ENCODE results near the gene VLDLR. TPM values are rescaled to one million over a fixed set of nuclear protein-coding genes. Genes with fewer than 3 reads are reported as not detected.

Gene VLDLR
- total RNA-seq, 1 donor from 2014 or later = 28.8 TPM

DNA sequence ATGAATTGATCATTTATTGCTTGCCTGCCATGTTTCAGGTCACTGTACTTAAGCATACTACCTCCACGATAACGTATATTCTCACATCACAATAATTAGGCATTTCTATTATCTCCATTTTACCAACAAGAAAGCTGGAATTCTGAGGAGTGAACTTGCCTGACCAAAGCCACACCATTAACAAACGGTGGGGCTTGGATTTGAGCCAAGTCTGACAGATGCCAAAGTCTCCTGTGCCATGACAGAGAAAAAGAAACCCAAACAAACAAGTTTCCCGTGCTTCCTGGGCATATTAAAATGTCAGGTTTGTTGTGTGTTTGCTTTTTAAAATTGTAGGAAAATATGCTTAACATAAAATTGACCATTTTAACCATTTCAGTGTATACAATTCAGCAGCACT lies 54.9 kb downstream of the VLDLR start:
- no peak for DNase-seq
- Mint-ChIP-seq H3K9me3 (ENCODE audit: unreplicated experiment) (no peaks in the 10 kb centered on the region), H3K27me3 (ENCODE audit: unreplicated experiment) (no peaks in the 10 kb centered on the region), H3K4me3 (ENCODE audit: unreplicated experiment) (no peak overlapping the region), H3K4me1 (ENCODE audit: low read depth, unreplicated experiment) (no peaks in the 10 kb centered on the region), H3K36me3 (ENCODE audit: unreplicated experiment) (no peaks in the 10 kb centered on the region), H3K27ac (ENCODE audit: unreplicated experiment) (no peak overlapping the region)
- TF ChIP-seq, protein P1, sequence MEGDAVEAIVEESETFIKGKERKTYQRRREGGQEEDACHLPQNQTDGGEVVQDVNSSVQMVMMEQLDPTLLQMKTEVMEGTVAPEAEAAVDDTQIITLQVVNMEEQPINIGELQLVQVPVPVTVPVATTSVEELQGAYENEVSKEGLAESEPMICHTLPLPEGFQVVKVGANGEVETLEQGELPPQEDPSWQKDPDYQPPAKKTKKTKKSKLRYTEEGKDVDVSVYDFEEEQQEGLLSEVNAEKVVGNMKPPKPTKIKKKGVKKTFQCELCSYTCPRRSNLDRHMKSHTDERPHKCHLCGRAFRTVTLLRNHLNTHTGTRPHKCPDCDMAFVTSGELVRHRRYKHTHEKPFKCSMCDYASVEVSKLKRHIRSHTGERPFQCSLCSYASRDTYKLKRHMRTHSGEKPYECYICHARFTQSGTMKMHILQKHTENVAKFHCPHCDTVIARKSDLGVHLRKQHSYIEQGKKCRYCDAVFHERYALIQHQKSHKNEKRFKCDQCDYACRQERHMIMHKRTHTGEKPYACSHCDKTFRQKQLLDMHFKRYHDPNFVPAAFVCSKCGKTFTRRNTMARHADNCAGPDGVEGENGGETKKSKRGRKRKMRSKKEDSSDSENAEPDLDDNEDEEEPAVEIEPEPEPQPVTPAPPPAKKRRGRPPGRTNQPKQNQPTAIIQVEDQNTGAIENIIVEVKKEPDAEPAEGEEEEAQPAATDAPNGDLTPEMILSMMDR (IDR thresholded peaks at IDR 0.05; ENCODE audit: partially characterized antibody, unreplicated experiment) = no peak

DNA sequence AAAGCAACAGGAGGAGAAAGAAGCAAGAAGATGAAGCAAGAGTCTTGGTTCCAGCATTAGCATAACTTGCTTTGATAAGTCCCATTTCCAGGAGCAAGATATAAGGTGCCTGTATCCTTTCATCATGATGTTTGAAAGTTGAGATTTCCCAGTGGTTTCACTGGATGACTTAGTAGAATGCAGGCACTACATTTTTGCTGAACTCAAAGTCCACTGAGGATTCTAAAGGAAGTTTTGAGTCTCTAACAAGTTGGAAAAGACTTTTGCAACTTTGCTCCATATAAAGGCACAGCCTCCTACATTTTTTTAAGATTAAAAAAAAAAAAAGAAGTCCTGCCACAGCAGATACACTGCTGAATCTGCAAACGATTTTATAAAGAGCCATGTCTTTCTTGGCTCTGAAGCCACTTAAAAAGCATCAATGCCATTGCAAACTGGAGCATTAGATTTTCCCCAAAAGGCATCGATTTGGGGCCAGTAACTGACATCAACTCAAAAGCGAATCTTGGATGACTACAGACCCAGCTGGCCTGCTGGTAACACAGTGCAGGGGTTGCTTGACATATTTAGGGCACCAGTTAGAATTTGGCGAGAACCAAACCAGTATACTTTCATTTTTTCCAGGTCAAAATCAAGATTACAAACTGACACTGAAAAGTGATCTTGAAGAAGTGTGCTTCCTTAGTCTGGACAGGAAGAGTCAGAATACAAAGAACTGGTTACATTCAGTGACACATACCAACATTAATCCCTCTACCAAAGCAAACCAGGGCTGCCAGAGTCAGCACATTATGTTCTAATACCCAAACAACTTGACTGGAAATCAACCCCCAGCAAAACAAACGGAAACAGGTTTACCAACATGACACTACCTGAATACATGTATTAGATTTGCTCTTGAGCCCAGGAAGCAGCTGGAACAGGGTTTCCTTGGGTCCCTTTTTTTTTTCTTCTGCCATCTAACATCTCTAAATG lies 56.6 kb downstream of the VLDLR start:
- TF ChIP-seq, protein P1 (IDR thresholded peaks at IDR 0.05; ENCODE audit: partially characterized antibody, unreplicated experiment) = no peak
- Mint-ChIP-seq H3K4me1 (ENCODE audit: low read depth, unreplicated experiment) (no peaks in the 10 kb centered on the region), H3K4me3 (ENCODE audit: unreplicated experiment) (no peak overlapping the region), H3K27ac (ENCODE audit: unreplicated experiment) (no peak overlapping the region), H3K27me3 (ENCODE audit: unreplicated experiment) (no peaks in the 10 kb centered on the region), H3K9me3 (ENCODE audit: unreplicated experiment) (no peaks in the 10 kb centered on the region), H3K36me3 (ENCODE audit: unreplicated experiment) (no peaks in the 10 kb centered on the region)
- no peak for DNase-seq

DNA sequence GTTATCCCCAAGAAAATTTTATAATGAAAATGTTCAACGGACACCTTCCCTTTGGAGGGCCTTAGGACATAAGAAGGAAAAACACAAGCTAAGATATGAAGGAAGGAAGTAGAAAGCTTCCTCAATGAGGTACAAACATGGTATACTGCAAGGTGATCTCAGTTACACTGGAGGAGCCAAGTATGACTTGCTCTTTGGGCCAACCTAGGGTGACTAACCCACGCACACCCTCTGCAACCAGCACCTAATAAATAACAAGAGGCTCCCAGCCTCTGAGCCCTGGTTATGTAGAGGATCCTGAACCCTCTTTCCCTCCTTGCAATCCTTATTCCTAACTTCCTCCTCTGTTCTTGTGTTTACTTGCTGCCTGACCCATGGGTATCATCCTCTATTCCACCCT lies 57.4 kb downstream of the VLDLR start:
- no peaks in the 10 kb centered on the region for H3K27me3 Mint-ChIP-seq (ENCODE audit: unreplicated experiment)
- no peak overlapping the region for H3K27ac Mint-ChIP-seq (ENCODE audit: unreplicated experiment)
- DNase-seq = no peak
- H3K36me3 Mint-ChIP-seq (ENCODE audit: unreplicated experiment) = no peaks in the 10 kb centered on the region
- TF ChIP-seq, protein P1 (IDR thresholded peaks at IDR 0.05; ENCODE audit: partially characterized antibody, unreplicated experiment) = no peak
- H3K4me1 Mint-ChIP-seq (ENCODE audit: low read depth, unreplicated experiment) = no peaks in the 10 kb centered on the region
- H3K4me3 Mint-ChIP-seq (ENCODE audit: unreplicated experiment) = no peak overlapping the region
- no peaks in the 10 kb centered on the region for H3K9me3 Mint-ChIP-seq (ENCODE audit: unreplicated experiment)

DNA sequence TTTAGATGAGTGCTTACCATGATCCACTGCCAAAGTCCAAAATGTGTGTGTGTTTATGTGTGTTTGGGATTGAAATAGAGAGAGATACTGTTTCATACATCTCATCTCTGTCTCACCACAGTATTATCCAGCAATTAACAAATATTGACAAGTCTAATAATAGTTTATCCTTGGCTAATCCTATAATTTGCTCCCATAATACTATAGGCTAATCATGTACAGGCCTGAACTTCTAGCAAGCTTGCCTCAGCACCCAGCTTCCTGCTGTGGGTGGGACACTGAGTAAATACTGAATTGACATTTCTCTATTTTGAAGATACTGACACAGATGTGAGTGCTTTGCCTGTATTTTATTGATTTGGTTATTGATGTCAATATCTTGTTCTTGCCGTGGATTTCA lies 60.4 kb downstream of the VLDLR start:
- Mint-ChIP-seq H3K36me3 (ENCODE audit: unreplicated experiment) (no peaks in the 10 kb centered on the region), H3K27ac (ENCODE audit: unreplicated experiment) (no peak overlapping the region), H3K9me3 (ENCODE audit: unreplicated experiment) (no peaks in the 10 kb centered on the region), H3K27me3 (ENCODE audit: unreplicated experiment) (no peaks in the 10 kb centered on the region), H3K4me1 (ENCODE audit: low read depth, unreplicated experiment) (no peaks in the 10 kb centered on the region), H3K4me3 (ENCODE audit: unreplicated experiment) (no peak overlapping the region)
- TF ChIP-seq, protein P1 (IDR thresholded peaks at IDR 0.05; ENCODE audit: partially characterized antibody, unreplicated experiment) = no peak
- DNase-seq = no peak

DNA sequence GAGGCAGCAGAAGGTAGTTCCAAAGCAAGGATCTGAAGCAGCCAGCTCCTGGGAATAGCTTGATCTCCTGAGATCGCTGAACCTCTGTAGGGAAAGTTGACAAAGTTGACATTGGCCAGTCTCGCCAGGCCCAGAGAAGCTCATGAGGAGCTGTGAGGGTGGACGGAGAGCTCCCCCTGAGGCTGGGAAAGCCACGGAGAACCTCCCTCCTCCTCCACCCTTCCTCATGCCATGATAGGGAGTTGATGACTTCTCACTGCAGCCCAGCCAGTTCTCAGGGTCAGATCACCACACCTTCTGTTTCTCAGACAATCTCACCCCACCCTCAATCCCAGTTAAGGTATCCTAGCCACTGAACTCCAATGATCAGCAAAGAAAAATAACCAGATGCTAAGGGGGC lies 65.3 kb downstream of the VLDLR start:
- Mint-ChIP-seq H3K4me3 (ENCODE audit: unreplicated experiment) (no peak overlapping the region), H3K36me3 (ENCODE audit: unreplicated experiment) (no peaks in the 10 kb centered on the region), H3K4me1 (ENCODE audit: low read depth, unreplicated experiment) (no peaks in the 10 kb centered on the region), H3K27me3 (ENCODE audit: unreplicated experiment) (no peaks in the 10 kb centered on the region), H3K9me3 (ENCODE audit: unreplicated experiment) (peaks cover 2% of the 10 kb centered on the region), H3K27ac (ENCODE audit: unreplicated experiment) (no peak overlapping the region)
- TF ChIP-seq, protein P1 (IDR thresholded peaks at IDR 0.05; ENCODE audit: partially characterized antibody, unreplicated experiment) = no peak
- DNase-seq = no peak
